Measurements from ENCODE around the gene TANC1. TPM values are rescaled to one million over a fixed set of nuclear protein-coding genes. Genes with fewer than 3 reads are reported as not detected.

TANC1 gene
- total RNA-seq, 1 experiment from 2014 or later: 2.5 TPM

- Mint-ChIP-seq H3K4me3 (no peak overlapping the region), H3K27me3 (ENCODE audit: low read depth) (peaks cover 36% of the 10 kb centered on the region), H3K27ac (no peak overlapping the region), H3K36me3 (ENCODE audit: insufficient read depth in 1 of 3, low read depth in 3 of 3) (peaks cover 0 to 3% (median 0%) of the 10 kb centered on the region in 3 experiments; a peak in 2 of 7 replicates), H3K4me1 (no peaks in the 10 kb centered on the region), H3K9me3 (no peaks in the 10 kb centered on the region)
- no peak overlapping the region for H2AK5ac ChIP-seq (ENCODE audit: insufficient read length, low read length)
- H3K56ac ChIP-seq (ENCODE audit: insufficient read length, low read depth, low read length): no peak overlapping the region
- no peak for TF ChIP-seq CTCF (conservative IDR thresholded peaks at IDR 0.05)
- no peaks in the 10 kb centered on the region for H3K23me2 ChIP-seq (ENCODE audit: insufficient read length, low read depth, low read length, poor library complexity, severe bottlenecking)
- H3K4me2 ChIP-seq (ENCODE audit: insufficient read depth, insufficient read length, low read length): no peak overlapping the region
- H3K18ac ChIP-seq (ENCODE audit: insufficient read length, low read depth, low read length): no peak overlapping the region
- no peak overlapping the region for H3K4ac ChIP-seq (ENCODE audit: low read depth, low read length)
- no peak overlapping the region for H3K9ac ChIP-seq (ENCODE audit: extremely low read depth, insufficient read length, low read length)
- no peaks in the 10 kb centered on the region for H4K20me1 ChIP-seq (ENCODE audit: control insufficient read depth, insufficient read depth, insufficient read length)
- no peaks in the 10 kb centered on the region for H3K79me1 ChIP-seq (ENCODE audit: insufficient read depth, low read depth, low read length, poor library complexity, severe bottlenecking)
- no peak overlapping the region for H2BK5ac ChIP-seq (ENCODE audit: insufficient read length, low read length)
- no peak overlapping the region for H3K14ac ChIP-seq (ENCODE audit: insufficient read depth, low read length)
- H4K8ac ChIP-seq (replicated peaks; ENCODE audit: insufficient read length, low read depth, low read length): no peak overlapping the region
- H3T11ph ChIP-seq (ENCODE audit: low read length): no peak overlapping the region
- no peak overlapping the region for H2BK15ac ChIP-seq (ENCODE audit: low read depth, low read length)
- H4K5ac ChIP-seq (ENCODE audit: insufficient read length, low read depth, low read length): no peak overlapping the region
- no peak overlapping the region for H2BK12ac ChIP-seq (ENCODE audit: insufficient read length, low read depth, low read length)
- no peak overlapping the region for H2AFZ ChIP-seq (ENCODE audit: low read length)
- no peaks in the 10 kb centered on the region for H3K4me1 ChIP-seq (ENCODE audit: insufficient read depth, low read length)
- no peak for DNase-seq
- no peaks in the 10 kb centered on the region for H3K9me3 ChIP-seq (ENCODE audit: control insufficient read depth, low read depth, low read length)
- no peaks in the 10 kb centered on the region for H3K79me2 ChIP-seq (ENCODE audit: insufficient read depth, low read length)
- no peak overlapping the region for H3K27ac ChIP-seq (ENCODE audit: insufficient read length, low read depth, low read length)
- H2BK20ac ChIP-seq (ENCODE audit: low read depth, low read length, poor library complexity, severe bottlenecking): no peak overlapping the region
- no peak overlapping the region for H3K23ac ChIP-seq (ENCODE audit: insufficient read length, low read depth, low read length)
- peaks cover 20% of the 10 kb centered on the region; the same call in 1 of the 2 replicates for H3K27me3 ChIP-seq (ENCODE audit: insufficient read depth, low read length)
- no peak overlapping the region for H2BK120ac ChIP-seq (ENCODE audit: low read depth, low read length, poor library complexity, severe bottlenecking)
- no peak overlapping the region for H4K91ac ChIP-seq (ENCODE audit: insufficient read length, low read depth, low read length)
- no CpG with 5 or more reads among the region's 8 CpGs for WGBS (ENCODE audit: extremely low coverage, insufficient read length, low lambda C conversion rate)
Measured at GRCh38 chr2:159219394-159219998, 251.1 kb downstream of the TANC1 start.
